CD14-positive monocyte (primary cell): ENCODE data around the gene TIGIT. TPM values are rescaled to one million over a fixed set of nuclear protein-coding genes. Genes with fewer than 3 reads are reported as not detected.

ENCODE experiments used
- DNase-seq, 3 donors: peaks; one replicate each; pipeline ENCODE4 v3.0.0-alpha.2; 2011 to 2022
- H2AFZ ChIP-seq: 2 replicates; pipeline ENCODE4 v1.6.0; 2012; ENCODE audit warnings: mild to moderate bottlenecking, low read depth, low read length, inconsistent platforms; ENCODE audit not compliant: insufficient read depth, poor library complexity, severe bottlenecking
- H3K27ac ChIP-seq, 2 donors: 1 replicate in 1 of 2; 2 replicates in 1 of 2; pipeline ENCODE4 v1.5.1; 2012 to 2013; ENCODE audit warnings: low read length in 2 of 2, control low read depth in 1 of 2, inconsistent platforms in 1 of 2, low read depth in 1 of 2, mild to moderate bottlenecking in 1 of 2
- H3K27me3 ChIP-seq, 2 donors: one replicate each; pipeline versions ENCODE4 v1.6.0 to v1.6.1; 2011 to 2013; ENCODE audit warnings: low read length in 2 of 2; ENCODE audit not compliant: control insufficient read depth in 2 of 2, insufficient read depth in 2 of 2
- H3K36me3 ChIP-seq, 2 donors: replicated peaks in 1 of 2; 1 replicate in 1 of 2; 2 replicates in 1 of 2; pipeline versions ENCODE4 v1.5.1 to v1.6.1; 2012 to 2013; ENCODE audit warnings: low read length in 2 of 2, control low read depth in 1 of 2, inconsistent platforms in 1 of 2, mild to moderate bottlenecking in 1 of 2; ENCODE audit not compliant: insufficient read depth in 2 of 2, control insufficient read depth in 1 of 2
- H3K4me1 ChIP-seq, 2 donors: 1 replicate in 1 of 2; 2 replicates in 1 of 2; pipeline versions ENCODE4 v1.5.1 to v1.6.1; 2012 to 2013; ENCODE audit warnings: low read length in 2 of 2, control low read depth in 1 of 2, inconsistent platforms in 1 of 2, mild to moderate bottlenecking in 1 of 2, moderate library complexity in 1 of 2; ENCODE audit not compliant: insufficient read depth in 2 of 2, control insufficient read depth in 1 of 2
- H3K4me2 ChIP-seq: replicated peaks from 2 replicates; pipeline ENCODE3; 2012; ENCODE audit warnings: low read length, moderate library complexity, mild to moderate bottlenecking; ENCODE audit not compliant: poor library complexity, severe bottlenecking; ENCODE audit errors: extremely low read depth
- H3K4me3 ChIP-seq, 3 experiments: fragments of 200-600 bp in 1 of 3; sonication (generic) in 1 of 3; replicated peaks in 1 of 3; 1 replicate in 2 of 3; 2 replicates in 1 of 3; pipeline ENCODE4 v1.5.1; 2011 to 2013; ENCODE audit warnings: low read length in 3 of 3, mild to moderate bottlenecking in 3 of 3, control low read depth in 2 of 3, low read depth in 2 of 3, inconsistent platforms in 1 of 3, moderate library complexity in 1 of 3
- H3K79me2 ChIP-seq: 2 replicates; pipeline ENCODE4 v1.6.0; 2012; ENCODE audit warnings: mild to moderate bottlenecking, control low read depth, inconsistent platforms, low read length, moderate library complexity; ENCODE audit not compliant: insufficient read depth
- H3K9ac ChIP-seq: 2 replicates; pipeline ENCODE4 v1.6.0; 2017; ENCODE audit warnings: low read length, mild to moderate bottlenecking; ENCODE audit not compliant: insufficient read depth, poor library complexity, severe bottlenecking
- H3K9me3 ChIP-seq, 2 donors: replicated peaks in 1 of 2; 1 replicate in 1 of 2; 2 replicates in 1 of 2; pipeline versions ENCODE4 v1.5.1 to v1.6.1; 2012 to 2013; ENCODE audit warnings: low read length in 2 of 2, control low read depth in 1 of 2; ENCODE audit not compliant: control insufficient read depth in 1 of 2, insufficient read depth in 1 of 2
- H4K20me1 ChIP-seq: 2 replicates; pipeline ENCODE4 v1.6.0; 2012; ENCODE audit warnings: mild to moderate bottlenecking, low read length, control low read depth, moderate library complexity; ENCODE audit not compliant: insufficient read depth
- H3K27ac Mint-ChIP-seq, 7 donors: one replicate each; pipeline ENCODE4 v1.8.0; 2020; ENCODE audit warnings: mild to moderate bottlenecking in 7 of 7, mixed read lengths in 7 of 7, moderate library complexity in 6 of 7, inconsistent platforms in 2 of 7
- H3K27me3 Mint-ChIP-seq, 3 donors: one replicate each; pipeline ENCODE4 v1.8.0; 2021 to 2022; ENCODE audit warnings: low read depth in 3 of 3, mild to moderate bottlenecking in 3 of 3, mixed read lengths in 3 of 3, moderate library complexity in 3 of 3, inconsistent platforms in 1 of 3
- H3K36me3 Mint-ChIP-seq, 2 donors: one replicate each; pipeline ENCODE4 v1.8.0; 2020; ENCODE audit warnings: mixed read lengths in 2 of 2, inconsistent platforms in 1 of 2, mild to moderate bottlenecking in 1 of 2
- H3K4me1 Mint-ChIP-seq: one replicate; pipeline ENCODE4 v1.8.0; 2020; ENCODE audit warnings: mild to moderate bottlenecking, mixed read lengths
- H3K4me3 Mint-ChIP-seq, 2 donors: one replicate each; pipeline ENCODE4 v1.8.0; 2020; ENCODE audit warnings: mild to moderate bottlenecking in 2 of 2, mixed read lengths in 2 of 2, moderate library complexity in 1 of 2
- H3K9me3 Mint-ChIP-seq, 7 donors: one replicate each; pipeline ENCODE4 v1.8.0; 2020 to 2022; ENCODE audit warnings: mixed read lengths in 7 of 7, mild to moderate bottlenecking in 6 of 7, moderate library complexity in 6 of 7, inconsistent platforms in 2 of 7
- WGBS: methylation state at CpG from one replicate; pipeline ENCODE4 v1.1.5; 2013; ENCODE audit warnings: missing lambda C conversion rate; ENCODE audit not compliant: insufficient coverage; 5-methylcytosine and 5-hydroxymethylcytosine counted together
- intact Hi-C, 2 donors: fragments of 100-400 bp; cut with micrococcal nuclease; formaldehyde crosslinking; loops; one replicate each; pipeline versions ENCODE4 v1.15.0 to v1.15.1; 2023
- polyA plus RNA-seq, 3 donors: library from polyadenylated mRNA; depleted of rRNA in 1 of 3; unstranded in 2 of 3; stranded (reverse) in 1 of 3; fragments of 300-500 nt in 2 of 3; fragments of >200 nt in 1 of 3; fragmentation: Illumina TruSeq in 2 of 3; gene quantifications; 1 replicate in 2 of 3; 2 replicates in 1 of 3; pipeline ENCODE4 v1.2.3, GENCODE V29; 2012 to 2021
- TF ChIP-seq, protein P1 (sequence below): fragments of 200-600 bp; IDR thresholded peaks from one replicate; pipeline ENCODE4 v1.8.0; 2022; ENCODE audit warnings: antibody characterized with exemption, mild to moderate bottlenecking

TIGIT gene
- polyA plus RNA-seq, 3 donors = 0.28 to 0.49 TPM; not detected in 1

DNA sequence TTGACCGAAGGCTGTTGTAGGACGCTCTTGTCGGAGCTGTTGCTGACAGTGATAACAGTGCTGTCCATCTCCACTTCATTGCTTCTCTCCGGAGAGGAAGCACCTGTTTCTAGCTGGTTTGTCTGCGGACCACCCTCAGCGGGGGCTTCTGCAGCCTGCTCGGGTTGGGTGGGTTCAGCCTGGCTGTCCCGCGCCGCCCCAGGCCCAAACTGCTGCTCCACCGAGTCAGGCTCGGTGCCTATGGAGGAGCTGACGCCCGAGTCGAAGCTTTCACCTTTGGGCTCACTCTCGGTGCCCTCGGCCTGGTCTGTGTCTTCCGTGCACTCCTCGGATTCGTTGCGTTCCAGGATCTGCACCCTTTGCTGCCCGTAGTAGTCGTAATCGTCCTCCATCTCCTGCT is 56.9 kb downstream of the TIGIT start:
- no peak for DNase-seq
- H4K20me1 ChIP-seq = no peaks in the 10 kb centered on the region
- TF ChIP-seq, protein P1, sequence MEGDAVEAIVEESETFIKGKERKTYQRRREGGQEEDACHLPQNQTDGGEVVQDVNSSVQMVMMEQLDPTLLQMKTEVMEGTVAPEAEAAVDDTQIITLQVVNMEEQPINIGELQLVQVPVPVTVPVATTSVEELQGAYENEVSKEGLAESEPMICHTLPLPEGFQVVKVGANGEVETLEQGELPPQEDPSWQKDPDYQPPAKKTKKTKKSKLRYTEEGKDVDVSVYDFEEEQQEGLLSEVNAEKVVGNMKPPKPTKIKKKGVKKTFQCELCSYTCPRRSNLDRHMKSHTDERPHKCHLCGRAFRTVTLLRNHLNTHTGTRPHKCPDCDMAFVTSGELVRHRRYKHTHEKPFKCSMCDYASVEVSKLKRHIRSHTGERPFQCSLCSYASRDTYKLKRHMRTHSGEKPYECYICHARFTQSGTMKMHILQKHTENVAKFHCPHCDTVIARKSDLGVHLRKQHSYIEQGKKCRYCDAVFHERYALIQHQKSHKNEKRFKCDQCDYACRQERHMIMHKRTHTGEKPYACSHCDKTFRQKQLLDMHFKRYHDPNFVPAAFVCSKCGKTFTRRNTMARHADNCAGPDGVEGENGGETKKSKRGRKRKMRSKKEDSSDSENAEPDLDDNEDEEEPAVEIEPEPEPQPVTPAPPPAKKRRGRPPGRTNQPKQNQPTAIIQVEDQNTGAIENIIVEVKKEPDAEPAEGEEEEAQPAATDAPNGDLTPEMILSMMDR = no peak
- no peaks in the 10 kb centered on the region for H3K79me2 ChIP-seq
- Mint-ChIP-seq H3K36me3 (peaks cover 13 to 16% of the 10 kb centered on the region in 2 donors), H3K4me3 (no peak overlapping the region), H3K9me3 (peaks cover 8 to 15% (median 12%) of the 10 kb centered on the region in 7 donors), H3K27ac (no peak overlapping the region), H3K27me3 (peaks cover 0 to 2% (median 0%) of the 10 kb centered on the region in 3 donors), H3K4me1 (no peaks in the 10 kb centered on the region)
- H3K9ac ChIP-seq = no peak overlapping the region
- 99% methylated on average over 23 of the region's 24 CpGs for WGBS
- no peaks in the 10 kb centered on the region for H3K4me1 ChIP-seq
- H3K27ac ChIP-seq = no peak overlapping the region
- no peak overlapping the region for H3K4me2 ChIP-seq
- peaks cover 11 to 15% of the 10 kb centered on the region in 2 donors for H3K9me3 ChIP-seq
- H3K27me3 ChIP-seq = no peaks in the 10 kb centered on the region
- intact Hi-C loops = no loop called here
- no peak overlapping the region for H3K4me3 ChIP-seq
- no peaks in the 10 kb centered on the region for H3K36me3 ChIP-seq
- H2AFZ ChIP-seq = no peak overlapping the region

DNA sequence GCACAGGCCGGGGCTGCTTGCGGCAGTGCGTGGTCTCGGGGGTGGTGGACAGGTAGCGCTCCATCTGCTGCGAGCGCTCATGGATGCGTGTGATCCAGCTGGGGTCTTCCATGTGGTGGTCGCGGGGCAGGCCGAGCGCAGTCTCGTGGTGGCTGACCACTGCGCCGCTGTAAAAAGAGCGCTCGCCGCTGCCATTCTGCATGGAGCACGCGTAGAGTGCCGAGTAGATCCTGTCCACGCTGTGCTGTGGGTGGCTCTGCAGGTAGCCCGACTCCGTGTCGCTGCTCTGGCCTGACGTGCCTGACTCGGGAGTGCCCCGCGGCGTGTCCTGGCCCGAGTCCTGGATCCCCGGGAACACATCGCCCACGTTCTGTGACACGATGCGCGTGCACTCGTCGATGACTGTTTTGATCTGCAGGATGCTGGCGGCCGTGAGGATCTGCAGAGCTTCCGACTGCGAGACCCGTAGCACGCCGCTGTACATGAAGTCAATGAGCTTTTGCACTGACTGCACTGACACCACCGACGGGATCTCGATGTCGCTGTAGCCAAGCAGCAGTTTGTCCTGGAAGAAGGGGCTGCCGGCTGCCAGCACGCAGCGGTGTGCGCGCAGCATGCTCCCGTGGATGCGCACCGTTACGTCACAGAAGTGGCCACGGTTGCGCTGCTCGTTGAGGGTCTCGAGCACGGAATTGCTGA is 57.4 kb downstream of the TIGIT start:
- no peak overlapping the region for H3K27ac ChIP-seq
- DNase-seq = no peak
- peaks cover 11 to 15% of the 10 kb centered on the region in 2 donors for H3K9me3 ChIP-seq
- 97% methylated on average over 64 of the region's 64 CpGs for WGBS
- H3K36me3 ChIP-seq = no peaks in the 10 kb centered on the region
- H3K4me3 Mint-ChIP-seq = no peak overlapping the region
- H4K20me1 ChIP-seq = no peaks in the 10 kb centered on the region
- peaks cover 13 to 16% of the 10 kb centered on the region in 2 donors for H3K36me3 Mint-ChIP-seq
- H3K4me1 Mint-ChIP-seq = no peaks in the 10 kb centered on the region
- H3K27me3 ChIP-seq = no peaks in the 10 kb centered on the region
- intact Hi-C loops = no loop called here
- peaks cover 8 to 15% (median 12%) of the 10 kb centered on the region in 7 donors for H3K9me3 Mint-ChIP-seq
- no peak overlapping the region for H3K27ac Mint-ChIP-seq
- no peak overlapping the region for H2AFZ ChIP-seq
- peaks cover 0 to 2% (median 0%) of the 10 kb centered on the region in 3 donors for H3K27me3 Mint-ChIP-seq
- TF ChIP-seq, protein P1 = no peak
- no peaks in the 10 kb centered on the region for H3K79me2 ChIP-seq
- H3K9ac ChIP-seq = no peak overlapping the region
- H3K4me1 ChIP-seq = no peaks in the 10 kb centered on the region
- no peak overlapping the region for H3K4me2 ChIP-seq
- no peak overlapping the region for H3K4me3 ChIP-seq
